ENCODE measurements around the gene MYO5A.

The MYO5A gene

DNA sequence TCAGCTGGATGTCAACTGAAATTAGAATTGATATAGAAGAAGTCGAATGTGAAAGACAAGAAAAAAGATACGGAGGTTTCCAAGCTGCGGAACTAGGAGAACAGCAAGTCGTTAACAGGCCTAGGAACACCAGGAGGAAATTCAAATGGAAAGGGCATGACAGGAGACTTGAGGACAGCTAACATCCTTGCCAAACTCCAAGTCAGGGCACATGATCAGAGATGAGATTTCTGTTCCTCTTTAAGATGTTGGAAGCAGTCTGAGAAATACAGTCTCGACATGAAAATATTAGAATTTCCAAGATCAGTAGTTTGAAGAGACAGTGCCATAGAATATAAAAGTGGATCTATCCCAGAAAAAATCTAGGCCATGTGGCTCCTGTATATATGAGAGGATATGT lies 5.0 kb downstream of the MYO5A start:
- TF ChIP-seq, protein P1, sequence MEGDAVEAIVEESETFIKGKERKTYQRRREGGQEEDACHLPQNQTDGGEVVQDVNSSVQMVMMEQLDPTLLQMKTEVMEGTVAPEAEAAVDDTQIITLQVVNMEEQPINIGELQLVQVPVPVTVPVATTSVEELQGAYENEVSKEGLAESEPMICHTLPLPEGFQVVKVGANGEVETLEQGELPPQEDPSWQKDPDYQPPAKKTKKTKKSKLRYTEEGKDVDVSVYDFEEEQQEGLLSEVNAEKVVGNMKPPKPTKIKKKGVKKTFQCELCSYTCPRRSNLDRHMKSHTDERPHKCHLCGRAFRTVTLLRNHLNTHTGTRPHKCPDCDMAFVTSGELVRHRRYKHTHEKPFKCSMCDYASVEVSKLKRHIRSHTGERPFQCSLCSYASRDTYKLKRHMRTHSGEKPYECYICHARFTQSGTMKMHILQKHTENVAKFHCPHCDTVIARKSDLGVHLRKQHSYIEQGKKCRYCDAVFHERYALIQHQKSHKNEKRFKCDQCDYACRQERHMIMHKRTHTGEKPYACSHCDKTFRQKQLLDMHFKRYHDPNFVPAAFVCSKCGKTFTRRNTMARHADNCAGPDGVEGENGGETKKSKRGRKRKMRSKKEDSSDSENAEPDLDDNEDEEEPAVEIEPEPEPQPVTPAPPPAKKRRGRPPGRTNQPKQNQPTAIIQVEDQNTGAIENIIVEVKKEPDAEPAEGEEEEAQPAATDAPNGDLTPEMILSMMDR (IDR thresholded peaks at IDR 0.05; ENCODE audit: insufficient read depth, low read depth, low read length, missing control alignments) = no peak
- H3K4me3 ChIP-seq (ENCODE audit: low read depth, low read length) = no peak overlapping the region
- no peak for DNase-seq (ENCODE audit: low read depth)

DNA sequence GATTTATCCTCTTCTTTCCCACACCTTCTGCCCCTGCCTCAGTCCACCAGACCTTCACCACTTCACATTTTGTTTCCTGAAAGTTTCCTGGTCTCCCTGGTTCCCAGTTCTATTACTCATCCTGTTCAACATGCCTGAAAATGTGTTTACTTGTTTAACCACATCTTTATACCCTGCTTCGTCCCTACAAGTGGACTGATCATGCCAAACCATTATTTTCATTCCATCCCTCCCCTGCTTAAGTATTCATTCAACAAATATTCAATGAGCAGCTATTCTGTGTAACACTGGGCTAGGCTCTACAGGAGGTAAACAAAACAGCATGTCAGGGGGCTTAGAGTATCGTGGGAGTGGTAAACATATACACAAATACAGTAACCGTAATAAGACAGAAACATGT lies 5.5 kb downstream of the MYO5A start:
- no peak overlapping the region for H3K4me3 ChIP-seq (ENCODE audit: low read depth, low read length)
- TF ChIP-seq, protein P1 (IDR thresholded peaks at IDR 0.05; ENCODE audit: insufficient read depth, low read depth, low read length, missing control alignments) = no peak
- no peak for DNase-seq (ENCODE audit: low read depth)

DNA sequence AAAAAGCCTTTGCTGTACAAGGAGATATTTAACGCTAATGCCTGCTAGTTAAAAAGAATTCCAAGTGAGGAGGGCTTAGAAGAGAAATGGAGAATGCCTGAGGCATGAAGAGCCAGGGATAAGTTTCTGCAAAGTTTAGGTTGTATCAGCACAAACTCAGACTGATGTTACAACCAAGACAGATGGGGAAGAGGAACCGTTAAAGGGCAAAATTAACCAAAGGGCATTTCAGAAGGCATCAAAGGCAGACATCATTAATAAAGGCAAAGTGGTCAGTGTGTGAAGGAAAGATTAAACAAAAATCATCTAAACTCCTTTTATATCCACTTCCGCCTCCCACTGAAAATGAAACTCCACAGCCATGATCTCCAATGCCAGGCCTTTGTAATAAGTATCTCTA lies 7.0 kb downstream of the MYO5A start:
- TF ChIP-seq, protein P1 (IDR thresholded peaks at IDR 0.05; ENCODE audit: insufficient read depth, low read depth, low read length, missing control alignments) = no peak
- no peak overlapping the region for H3K4me3 ChIP-seq (ENCODE audit: low read depth, low read length)
- no peak for DNase-seq (ENCODE audit: low read depth)

DNA sequence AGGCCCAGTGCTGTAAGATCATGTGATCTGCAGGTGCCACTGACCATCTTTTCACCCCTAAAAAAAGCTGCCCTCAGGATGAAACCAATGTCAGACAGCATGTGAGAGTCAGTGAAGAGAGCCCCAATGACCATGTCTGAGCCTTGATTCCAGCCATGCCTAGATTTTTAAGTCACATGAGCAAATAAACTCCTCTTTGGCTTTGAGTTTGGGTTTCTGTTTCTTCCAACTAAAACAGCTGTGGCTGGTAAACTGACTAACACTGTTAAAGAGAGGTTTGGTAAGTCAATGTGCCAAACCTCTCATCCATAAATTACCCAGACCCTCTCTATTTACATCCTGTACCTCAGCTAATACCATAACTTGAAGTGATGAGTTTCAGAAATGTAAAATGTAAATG lies 8.3 kb downstream of the MYO5A start:
- TF ChIP-seq, protein P1 (IDR thresholded peaks at IDR 0.05; ENCODE audit: insufficient read depth, low read depth, low read length, missing control alignments) = no peak

DNA sequence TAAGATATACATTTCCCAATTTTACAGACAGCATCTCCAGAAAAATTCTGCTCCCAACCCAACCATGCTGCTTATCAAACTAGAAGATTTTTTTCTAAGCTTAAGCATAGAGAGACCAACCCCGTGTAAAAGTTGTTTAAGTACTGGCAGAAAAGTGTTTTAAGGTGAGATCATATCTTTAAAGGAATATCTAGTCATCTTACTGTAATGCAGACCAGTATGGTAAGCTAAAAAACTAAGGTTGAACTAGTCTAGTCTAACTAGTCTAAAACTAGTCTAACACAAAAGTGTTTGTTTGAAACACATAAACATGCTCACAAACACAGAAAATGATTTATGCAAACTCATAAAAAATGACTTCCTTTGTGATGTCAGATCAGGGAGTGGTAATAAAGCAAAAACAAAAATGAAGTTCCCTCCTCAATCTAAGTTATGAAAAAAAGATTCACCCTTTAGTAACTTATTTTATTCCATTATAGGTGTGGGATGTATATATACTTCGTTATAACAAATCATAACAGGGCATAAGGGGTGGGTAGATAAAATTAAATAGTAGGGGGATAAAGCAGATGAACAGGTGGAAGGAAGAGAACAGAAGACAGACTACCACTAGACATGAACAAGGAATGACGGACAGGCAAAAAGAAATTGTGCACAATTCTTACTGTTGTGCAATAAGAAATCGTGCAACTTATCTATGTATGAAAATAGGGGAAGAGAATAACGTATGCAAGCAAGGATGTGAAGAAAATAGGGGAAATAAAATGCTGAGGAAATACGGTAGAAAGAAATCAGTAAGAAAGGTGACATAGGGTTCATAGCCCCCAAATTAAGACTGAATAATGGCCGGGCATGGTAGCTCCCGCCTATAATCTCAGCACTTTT lies 10.0 kb downstream of the MYO5A start:
- TF ChIP-seq, protein P1 (IDR thresholded peaks at IDR 0.05; ENCODE audit: insufficient read depth, low read depth, low read length, missing control alignments) = no peak
- no peak overlapping the region for H3K4me3 ChIP-seq (ENCODE audit: low read depth, low read length)
- DNase-seq (ENCODE audit: low read depth) = no peak

More for the DNA sequence above, 8.3 kb downstream of the MYO5A start:
- DNase-seq (ENCODE audit: low read depth) = no peak
- no peak overlapping the region for H3K4me3 ChIP-seq (ENCODE audit: low read depth, low read length)

DNA sequence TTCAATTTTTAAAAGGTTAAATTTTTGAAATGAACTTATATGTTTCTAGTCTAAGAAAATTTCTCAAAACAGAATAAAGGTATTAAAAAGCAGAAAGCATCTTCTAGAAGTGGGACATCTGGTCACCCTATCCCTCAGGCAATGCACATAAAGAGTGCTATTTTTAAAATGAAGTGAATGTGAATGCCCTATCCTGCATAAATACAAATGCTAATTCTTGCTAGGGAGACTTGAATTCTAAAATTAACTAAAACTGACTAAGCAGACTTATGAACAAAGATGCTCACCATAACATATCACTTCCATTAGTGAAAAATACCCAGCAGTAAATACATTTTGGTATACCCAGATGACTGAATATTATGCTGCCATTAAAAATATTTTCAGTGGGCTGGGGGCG lies 11.7 kb downstream of the MYO5A start:
- TF ChIP-seq, protein P1 (IDR thresholded peaks at IDR 0.05; ENCODE audit: insufficient read depth, low read depth, low read length, missing control alignments) = no peak
- no peak for DNase-seq (ENCODE audit: low read depth)
- no peak overlapping the region for H3K4me3 ChIP-seq (ENCODE audit: low read depth, low read length)

DNA sequence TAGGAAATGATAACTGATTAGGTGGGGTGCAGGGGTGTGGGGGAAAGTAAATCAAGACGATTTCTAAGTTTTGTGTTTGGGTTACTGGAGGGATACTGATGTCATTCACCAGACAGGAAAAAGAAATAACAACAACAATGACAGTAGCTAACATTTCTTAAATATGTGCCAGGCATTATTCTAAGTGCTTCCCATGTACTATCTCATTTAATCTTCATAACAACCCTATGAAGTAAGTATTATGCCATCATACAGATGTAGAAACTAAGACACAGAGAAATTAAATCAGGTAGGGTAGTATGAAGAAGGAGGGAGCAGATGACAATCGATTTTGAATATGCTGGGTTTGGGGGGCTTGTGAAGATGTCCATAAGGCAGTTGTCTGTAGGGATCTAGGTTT lies 13.3 kb downstream of the MYO5A start:
- DNase-seq (ENCODE audit: low read depth) = no peak
- H3K4me3 ChIP-seq (ENCODE audit: low read depth, low read length) = no peak overlapping the region
- TF ChIP-seq, protein P1 (IDR thresholded peaks at IDR 0.05; ENCODE audit: insufficient read depth, low read depth, low read length, missing control alignments) = no peak

Measured in GM12865 (cell line).